GM23338 (cell line): ENCODE results near the gene BANP. TPM values are rescaled to one million over a fixed set of nuclear protein-coding genes. Genes with fewer than 3 reads are reported as not detected.

Source experiments
- ATAC-seq: fragments of 200-7000 bp; cut with Tn5 transposase; 3 replicates; pipeline ENCODE4 v1.9.1; 2020
- DNase-seq: peaks from one replicate; pipeline ENCODE4 v3.0.0-alpha.2; 2015; ENCODE audit warnings: low spot score
- H2AFZ ChIP-seq: fragments of 200-600 bp; sonication (generic); 2 replicates; pipeline ENCODE4 v1.8.0; 2016; ENCODE audit warnings: antibody characterized with exemption, mild to moderate bottlenecking, moderate library complexity
- H3F3A ChIP-seq: fragments of 200-600 bp; sonication (generic); replicated peaks from 2 replicates; pipeline ENCODE4 v1.8.0; 2017; ENCODE audit warnings: antibody characterized with exemption, mixed run types, low read depth
- H3K27ac ChIP-seq: fragments of 200-600 bp; sonication (generic); 2 replicates; pipeline ENCODE4 v1.6.1; 2016; ENCODE audit warnings: low read depth
- H3K27me3 ChIP-seq: fragments of 200-600 bp; sonication (generic); 2 replicates; pipeline ENCODE4 v1.8.0; 2016; ENCODE audit warnings: mild to moderate bottlenecking, mixed run types, moderate library complexity; ENCODE audit not compliant: insufficient read depth
- H3K36me3 ChIP-seq: fragments of 200-600 bp; sonication (generic); 2 replicates; pipeline ENCODE4 v1.8.0; 2016; ENCODE audit warnings: mild to moderate bottlenecking; ENCODE audit not compliant: insufficient read depth
- H3K4me1 ChIP-seq: fragments of 200-600 bp; sonication (generic); 2 replicates; pipeline ENCODE4 v1.8.0; 2016; ENCODE audit warnings: mild to moderate bottlenecking, moderate library complexity; ENCODE audit not compliant: insufficient read depth
- H3K4me2 ChIP-seq: fragments of 200-600 bp; sonication (generic); 2 replicates; pipeline ENCODE4 v1.7.1; 2017; ENCODE audit warnings: mixed run types
- H3K4me3 ChIP-seq: fragments of 200-600 bp; sonication (generic); 2 replicates; pipeline ENCODE4 v1.6.1; 2016; ENCODE audit warnings: mixed run types
- H3K79me2 ChIP-seq: fragments of 200-600 bp; sonication (generic); replicated peaks from 2 replicates; pipeline ENCODE4 v1.8.0; 2017; ENCODE audit warnings: mild to moderate bottlenecking; ENCODE audit not compliant: insufficient read depth
- H3K9me2 ChIP-seq: fragments of 200-600 bp; sonication (generic); 2 replicates; pipeline ENCODE4 v1.8.0; 2017; ENCODE audit not compliant: insufficient read depth
- H4K20me1 ChIP-seq: fragments of 200-600 bp; sonication (generic); replicated peaks from 2 replicates; pipeline ENCODE4 v1.8.0; 2017; ENCODE audit warnings: mild to moderate bottlenecking; ENCODE audit not compliant: insufficient read depth
- H3K27ac Mint-ChIP-seq: 2 replicates; pipeline ENCODE4 v1.8.0; 2020; ENCODE audit warnings: inconsistent platforms, mild to moderate bottlenecking, moderate library complexity, mixed read lengths
- H3K27me3 Mint-ChIP-seq: 3 replicates; pipeline ENCODE4 v1.8.0; 2022; ENCODE audit warnings: low read depth, mild to moderate bottlenecking, moderate library complexity, mixed read lengths, inconsistent platforms; ENCODE audit not compliant: insufficient read depth, poor library complexity
- H3K36me3 Mint-ChIP-seq: 3 replicates; pipeline ENCODE4 v1.8.0; 2021; ENCODE audit warnings: low read depth, mild to moderate bottlenecking, inconsistent platforms, moderate library complexity, mixed read lengths
- H3K4me1 Mint-ChIP-seq: 3 replicates; pipeline ENCODE4 v1.8.0; 2020; ENCODE audit warnings: mild to moderate bottlenecking, inconsistent platforms, mixed read lengths
- H3K4me3 Mint-ChIP-seq: 3 replicates; pipeline ENCODE4 v1.8.0; 2021; ENCODE audit warnings: moderate library complexity, mild to moderate bottlenecking, inconsistent platforms, mixed read lengths
- H3K9me3 Mint-ChIP-seq: 3 replicates; pipeline ENCODE4 v1.8.0; 2020; ENCODE audit warnings: moderate library complexity, mild to moderate bottlenecking, inconsistent platforms, mixed read lengths
- CREB1 ChIP-seq: fragments of 250-450 bp; sonication (Bioruptor Pico); IDR thresholded peaks from 2 replicates; pipeline ENCODE4 v1.5.0; 2020; ENCODE audit warnings: low read depth, mild to moderate bottlenecking, moderate library complexity
- CTCF ChIP-seq, 2 experiments: fragments of 200-600 bp in 1 of 2; sonication (generic) in 1 of 2; conservative IDR thresholded peaks; 2 replicates each; pipeline versions ENCODE4 v1.5.1 to v1.6.1; 2016 to 2017; ENCODE audit warnings: antibody characterized with exemption in 2 of 2, low read depth in 2 of 2, mild to moderate bottlenecking in 2 of 2, moderate library complexity in 1 of 2
- EZH2 ChIP-seq: fragments of 200-600 bp; sonication (generic); IDR thresholded peaks from one replicate; pipeline ENCODE4 v1.8.0; 2017; ENCODE audit warnings: antibody characterized with exemption, mild to moderate bottlenecking, low read depth; ENCODE audit not compliant: unreplicated experiment
- EZH2phosphoT487 ChIP-seq: fragments of 200-600 bp; sonication (generic); IDR thresholded peaks from one replicate; pipeline ENCODE4 v1.8.1; 2018; ENCODE audit warnings: antibody characterized with exemption; ENCODE audit not compliant: unreplicated experiment
- JUNB ChIP-seq: IDR thresholded peaks from one replicate; pipeline ENCODE4 v1.6.1; 2016; ENCODE audit warnings: antibody characterized with exemption; ENCODE audit not compliant: unreplicated experiment
- NANOG ChIP-seq: IDR thresholded peaks from 2 replicates; pipeline ENCODE4 v1.6.1; 2016; ENCODE audit warnings: antibody characterized with exemption, borderline replicate concordance
- POLR2AphosphoS5 ChIP-seq: IDR thresholded peaks from 2 replicates; pipeline ENCODE4 v1.6.1; 2016; ENCODE audit warnings: antibody characterized with exemption, low read depth
- STAT1 ChIP-seq: IDR thresholded peaks from one replicate; pipeline ENCODE4 v1.6.1; 2016; ENCODE audit warnings: antibody characterized with exemption; ENCODE audit not compliant: unreplicated experiment
- ZNF114 ChIP-seq: fragments of 250-450 bp; sonication (Bioruptor Pico); IDR thresholded peaks from 2 replicates; pipeline ENCODE4 v1.5.0; 2020; ENCODE audit warnings: mild to moderate bottlenecking, moderate library complexity
- ZNF331 ChIP-seq: fragments of 250-450 bp; sonication (Bioruptor Pico); IDR thresholded peaks from 2 replicates; pipeline ENCODE4 v1.5.0; 2020; ENCODE audit warnings: low read depth, mild to moderate bottlenecking, moderate library complexity
- ZNF462 ChIP-seq: fragments of 250-450 bp; sonication (Bioruptor Pico); IDR thresholded peaks from 2 replicates; pipeline ENCODE4 v1.5.0; 2020; ENCODE audit warnings: mild to moderate bottlenecking, moderate library complexity
- polyA plus RNA-seq: library from polyadenylated mRNA; unstranded; fragments of >200 nt; fragmentation: Nextera tagmentation; extraction: Ambion mirVana; gene quantifications from 2 replicates; pipeline ENCODE4 v1.2.1, GENCODE V29; 2016
- total RNA-seq: library from RNA; depleted of rRNA; stranded (reverse); fragments of >200 nt; shearing (Covaris generic); gene quantifications from 2 replicates; pipeline ENCODE4 v1.2.3, GENCODE V29; 2014
- TF ChIP-seq, protein P1 (sequence below): IDR thresholded peaks from 2 replicates; pipeline ENCODE4 v1.6.1; 2016; ENCODE audit warnings: antibody characterized with exemption
- TF ChIP-seq, protein P2 (sequence below): IDR thresholded peaks from one replicate; pipeline ENCODE4 v1.6.1; 2018; ENCODE audit warnings: antibody characterized with exemption; ENCODE audit not compliant: unreplicated experiment

Gene BANP
- total and polyA plus RNA-seq, 2 experiments from 2014 or later, result 22.3 to 48.0 TPM

- peaks cover 7% of the 10 kb centered on the region for H3K79me2 ChIP-seq
- TF ChIP-seq EZH2 (no peak), EZH2phosphoT487 (no peak), ZNF331 (CRISPR knock-in tag) (no peak), CREB1 (no peak), STAT1 (no peak), NANOG (no peak), CTCF (conservative IDR thresholded peaks at IDR 0.05; ENCODE audit: low read depth in 2 of 2) (no peak), POLR2AphosphoS5 (no peak), JUNB (no peak), ZNF462 (CRISPR knock-in tag) (no peak), ZNF114 (no peak)
- TF ChIP-seq, protein P1, sequence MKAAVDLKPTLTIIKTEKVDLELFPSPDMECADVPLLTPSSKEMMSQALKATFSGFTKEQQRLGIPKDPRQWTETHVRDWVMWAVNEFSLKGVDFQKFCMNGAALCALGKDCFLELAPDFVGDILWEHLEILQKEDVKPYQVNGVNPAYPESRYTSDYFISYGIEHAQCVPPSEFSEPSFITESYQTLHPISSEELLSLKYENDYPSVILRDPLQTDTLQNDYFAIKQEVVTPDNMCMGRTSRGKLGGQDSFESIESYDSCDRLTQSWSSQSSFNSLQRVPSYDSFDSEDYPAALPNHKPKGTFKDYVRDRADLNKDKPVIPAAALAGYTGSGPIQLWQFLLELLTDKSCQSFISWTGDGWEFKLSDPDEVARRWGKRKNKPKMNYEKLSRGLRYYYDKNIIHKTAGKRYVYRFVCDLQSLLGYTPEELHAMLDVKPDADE, result no peak
- TF ChIP-seq, protein P2, sequence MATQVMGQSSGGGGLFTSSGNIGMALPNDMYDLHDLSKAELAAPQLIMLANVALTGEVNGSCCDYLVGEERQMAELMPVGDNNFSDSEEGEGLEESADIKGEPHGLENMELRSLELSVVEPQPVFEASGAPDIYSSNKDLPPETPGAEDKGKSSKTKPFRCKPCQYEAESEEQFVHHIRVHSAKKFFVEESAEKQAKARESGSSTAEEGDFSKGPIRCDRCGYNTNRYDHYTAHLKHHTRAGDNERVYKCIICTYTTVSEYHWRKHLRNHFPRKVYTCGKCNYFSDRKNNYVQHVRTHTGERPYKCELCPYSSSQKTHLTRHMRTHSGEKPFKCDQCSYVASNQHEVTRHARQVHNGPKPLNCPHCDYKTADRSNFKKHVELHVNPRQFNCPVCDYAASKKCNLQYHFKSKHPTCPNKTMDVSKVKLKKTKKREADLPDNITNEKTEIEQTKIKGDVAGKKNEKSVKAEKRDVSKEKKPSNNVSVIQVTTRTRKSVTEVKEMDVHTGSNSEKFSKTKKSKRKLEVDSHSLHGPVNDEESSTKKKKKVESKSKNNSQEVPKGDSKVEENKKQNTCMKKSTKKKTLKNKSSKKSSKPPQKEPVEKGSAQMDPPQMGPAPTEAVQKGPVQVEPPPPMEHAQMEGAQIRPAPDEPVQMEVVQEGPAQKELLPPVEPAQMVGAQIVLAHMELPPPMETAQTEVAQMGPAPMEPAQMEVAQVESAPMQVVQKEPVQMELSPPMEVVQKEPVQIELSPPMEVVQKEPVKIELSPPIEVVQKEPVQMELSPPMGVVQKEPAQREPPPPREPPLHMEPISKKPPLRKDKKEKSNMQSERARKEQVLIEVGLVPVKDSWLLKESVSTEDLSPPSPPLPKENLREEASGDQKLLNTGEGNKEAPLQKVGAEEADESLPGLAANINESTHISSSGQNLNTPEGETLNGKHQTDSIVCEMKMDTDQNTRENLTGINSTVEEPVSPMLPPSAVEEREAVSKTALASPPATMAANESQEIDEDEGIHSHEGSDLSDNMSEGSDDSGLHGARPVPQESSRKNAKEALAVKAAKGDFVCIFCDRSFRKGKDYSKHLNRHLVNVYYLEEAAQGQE, result no peak
- DNase-seq (no peak), ATAC-seq (no peak)
- Mint-ChIP-seq H3K27me3 (peaks cover 6% of the 10 kb centered on the region), H3K4me3 (no peak overlapping the region), H3K9me3 (no peaks in the 10 kb centered on the region; the same call in 2 of the 3 replicates), H3K36me3 (peaks cover 7% of the 10 kb centered on the region; the same call in 1 of the 3 replicates), H3K27ac (no peak overlapping the region), H3K4me1 (peaks cover 7% of the 10 kb centered on the region; the same call in 2 of the 3 replicates)
- H4K20me1 ChIP-seq, result no peaks in the 10 kb centered on the region; the same call in 1 of the 2 replicates
- no peaks in the 10 kb centered on the region for H3F3A ChIP-seq
- H3K4me3 ChIP-seq, result no peak overlapping the region
- H3K4me1 ChIP-seq, result no peaks in the 10 kb centered on the region
- H3K4me2 ChIP-seq, result no peak overlapping the region
- no peaks in the 10 kb centered on the region; the same call in 1 of the 2 replicates for H3K36me3 ChIP-seq
- H2AFZ ChIP-seq, result no peak overlapping the region
- no peaks in the 10 kb centered on the region for H3K27me3 ChIP-seq
- H3K27ac ChIP-seq, result no peak overlapping the region
- H3K9me2 ChIP-seq, result no peaks in the 10 kb centered on the region
These were observed 108.6 kb downstream of the BANP start for GRCh38 chr16:88059701-88060386.
